ENCODE results near the gene PDE8B.

DNA sequence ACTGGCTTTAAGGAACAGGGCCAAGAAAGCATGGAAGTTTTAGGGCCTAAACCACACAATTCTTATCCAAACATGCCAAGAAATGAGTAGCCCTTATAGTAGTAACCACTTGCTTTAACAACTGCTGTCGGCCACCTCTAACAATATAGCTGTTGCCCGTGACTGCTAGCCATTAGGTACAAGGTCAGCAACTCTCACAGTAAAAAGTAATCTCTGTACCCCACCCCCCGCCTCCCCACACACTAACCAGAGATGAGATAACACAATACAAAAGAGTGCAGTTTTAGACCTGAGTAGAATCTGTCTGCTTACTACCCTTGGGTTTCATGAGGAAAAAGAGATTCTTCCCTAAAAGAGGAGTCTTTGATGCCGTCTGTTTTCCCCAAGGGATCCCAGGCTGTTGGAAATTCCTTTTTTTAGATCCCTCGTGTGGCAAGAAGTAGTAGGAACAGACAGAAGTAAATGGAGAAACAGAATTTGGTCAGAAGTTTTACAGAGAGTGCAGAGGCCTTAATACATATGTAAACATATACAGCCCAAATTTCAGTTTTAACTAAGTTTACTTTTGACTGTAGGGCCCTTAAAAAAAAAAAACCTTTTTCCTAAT is 187.3 kb downstream of the PDE8B start:
- TF ChIP-seq YY1 (IDR thresholded peaks at IDR 0.05; ENCODE audit: insufficient read depth, insufficient read length) (no peak), ZNF274 (IDR thresholded peaks at IDR 0.05; ENCODE audit: low read depth, low read length) (no peak)

Measured in NT2/D1 (cell line).